ENCODE data around the gene SLC52A3.
"Not testable (repeated sequence)": the region's sequence is repeated elsewhere in the genome, so short reads cannot be mapped to it uniquely, and the experiment has no call there.

SLC52A3 gene

GRCh38 chr20:725491-725890, 42.8 kb downstream of the SLC52A3 start:
- DNase-seq, result no peak

GRCh38 chr20:724797-725196, 43.5 kb downstream of the SLC52A3 start:
- DNase-seq, result not testable (repeated sequence)

- peak; percentile 33 to 39 for DNase-seq
Measured at GRCh38 chr20:723756-724155, 44.5 kb downstream of the SLC52A3 start.

GRCh38 chr20:722822-723644, 45.3 kb downstream of the SLC52A3 start:
- no peak for DNase-seq

GRCh38 chr20:721876-722275, 46.4 kb downstream of the SLC52A3 start:
- no peak for DNase-seq

- DNase-seq, result no peak
Measured at GRCh38 chr20:719816-720215, 48.5 kb downstream of the SLC52A3 start.

- no peak for DNase-seq
Measured at GRCh38 chr20:719068-719467, 49.2 kb downstream of the SLC52A3 start.

- DNase-seq, result no peak
Measured at GRCh38 chr20:717832-718231, 50.5 kb downstream of the SLC52A3 start.

GRCh38 chr20:717271-717670, 51.0 kb downstream of the SLC52A3 start:
- DNase-seq, result no peak

GRCh38 chr20:714453-714852, 53.8 kb downstream of the SLC52A3 start:
- DNase-seq, result no peak

GRCh38 chr20:711576-711975, 56.7 kb downstream of the SLC52A3 start:
- no peak for DNase-seq

- no peak for DNase-seq
Measured at GRCh38 chr20:710780-711450, 57.4 kb downstream of the SLC52A3 start.

Data from NCI-H2081 (cell line).